ENCODE data around the gene TBC1D19.

- no peak for TF ChIP-seq CTCF (IDR thresholded peaks at IDR 0.05)
- no peak for TF ChIP-seq POLR2AphosphoS5 (IDR thresholded peaks at IDR 0.05)
- no peak for TF ChIP-seq POLR2A (IDR thresholded peaks at IDR 0.05)
Measured at GRCh38 chr4:26619784-26620183, 35.9 kb downstream of the TBC1D19 start.
